Spinal cord (tissue), 10 donors: ENCODE results near the gene SHLD2. TPM values are rescaled to one million over a fixed set of nuclear protein-coding genes. Genes with fewer than 3 reads are reported as not detected.
"Not testable (repeated sequence)": the region's sequence is repeated elsewhere in the genome, so short reads cannot be mapped to it uniquely, and the experiment has no call there.

ENCODE experiments used
- DNase-seq, 6 donors: peaks; one replicate each; pipeline versions ENCODE4 v3.0.0 to v3.0.0-alpha.2; 2013 to 2015; ENCODE audit warnings: low spot score in 6 of 6, low read depth in 4 of 6
- H3K27ac ChIP-seq: one replicate; pipeline ENCODE4 v1.5.1; 2013; ENCODE audit warnings: low read depth, low read length, control low read depth
- H3K27me3 ChIP-seq: one replicate; pipeline ENCODE4 v1.6.1; 2013; ENCODE audit warnings: low read length; ENCODE audit not compliant: control insufficient read depth, insufficient read depth
- H3K36me3 ChIP-seq: one replicate; pipeline ENCODE4 v1.6.1; 2013; ENCODE audit warnings: low read length; ENCODE audit not compliant: control insufficient read depth, insufficient read depth
- H3K4me1 ChIP-seq: one replicate; pipeline ENCODE4 v1.6.1; 2013; ENCODE audit warnings: low read length; ENCODE audit not compliant: control insufficient read depth, insufficient read depth
- H3K4me3 ChIP-seq: one replicate; pipeline ENCODE4 v1.5.1; 2013; ENCODE audit warnings: low read depth, low read length, control low read depth
- H3K9me3 ChIP-seq: one replicate; pipeline ENCODE4 v1.6.1; 2013; ENCODE audit warnings: low read length; ENCODE audit not compliant: control insufficient read depth, insufficient read depth
- WGBS: methylation state at CpG from one replicate; pipeline ENCODE4 v1.1.5; 2013; ENCODE audit warnings: missing lambda C conversion rate; ENCODE audit not compliant: insufficient coverage; 5-methylcytosine and 5-hydroxymethylcytosine counted together
- polyA plus RNA-seq, 2 donors: library from polyadenylated mRNA; unstranded; fragments of 120-200 nt; gene quantifications; one replicate each; pipeline ENCODE4 v1.2.1, GENCODE V29; 2013; ENCODE audit not compliant: insufficient read length in 2 of 2
- total RNA-seq, 2 donors: library from RNA; depleted of rRNA in 1 of 2; stranded (reverse); fragments of 120-200 nt in 1 of 2; fragments of >200 nt in 1 of 2; gene quantifications; one replicate each; pipeline versions ENCODE4 v1.2.3 to v1.2.4, GENCODE V29; 2013 to 2014
- donor health status: healthy.

The SHLD2 gene
- total and polyA plus RNA-seq, 4 donors = 19.0 to 34.6 (median 28.4) TPM

DNA sequence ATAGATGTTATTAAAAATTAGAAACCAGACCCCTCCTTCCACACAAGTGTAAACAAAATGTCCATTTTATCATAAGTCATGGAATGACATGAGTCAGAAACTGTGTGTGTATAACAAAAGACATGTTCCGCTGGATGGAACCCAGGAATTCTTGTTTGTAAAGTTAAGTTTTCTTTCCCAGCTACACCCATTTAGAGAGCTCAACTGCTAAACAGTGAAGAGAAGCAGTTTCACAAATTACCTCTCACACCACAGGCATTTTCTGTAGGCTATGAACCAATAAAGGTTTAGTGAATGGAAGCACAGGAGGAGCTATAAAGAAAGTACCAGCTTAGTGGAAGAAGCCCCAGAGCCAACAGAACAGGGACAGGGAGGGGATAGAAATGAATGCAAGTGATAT lies 12.8 kb upstream of the SHLD2 start:
- H3K27me3 ChIP-seq, H3K4me3 ChIP-seq, H3K9me3 ChIP-seq, H3K36me3 ChIP-seq: not testable (repeated sequence)
- Histone ChIP-seq H3K27ac (peak overlapping the region; percentile 33), H3K4me1 (peaks cover 12% of the 10 kb centered on the region)
- no CpG with 5 or more reads among the region's 1 CpG for WGBS
- peak in 1 of 6 donors; percentile 49 for DNase-seq

DNA sequence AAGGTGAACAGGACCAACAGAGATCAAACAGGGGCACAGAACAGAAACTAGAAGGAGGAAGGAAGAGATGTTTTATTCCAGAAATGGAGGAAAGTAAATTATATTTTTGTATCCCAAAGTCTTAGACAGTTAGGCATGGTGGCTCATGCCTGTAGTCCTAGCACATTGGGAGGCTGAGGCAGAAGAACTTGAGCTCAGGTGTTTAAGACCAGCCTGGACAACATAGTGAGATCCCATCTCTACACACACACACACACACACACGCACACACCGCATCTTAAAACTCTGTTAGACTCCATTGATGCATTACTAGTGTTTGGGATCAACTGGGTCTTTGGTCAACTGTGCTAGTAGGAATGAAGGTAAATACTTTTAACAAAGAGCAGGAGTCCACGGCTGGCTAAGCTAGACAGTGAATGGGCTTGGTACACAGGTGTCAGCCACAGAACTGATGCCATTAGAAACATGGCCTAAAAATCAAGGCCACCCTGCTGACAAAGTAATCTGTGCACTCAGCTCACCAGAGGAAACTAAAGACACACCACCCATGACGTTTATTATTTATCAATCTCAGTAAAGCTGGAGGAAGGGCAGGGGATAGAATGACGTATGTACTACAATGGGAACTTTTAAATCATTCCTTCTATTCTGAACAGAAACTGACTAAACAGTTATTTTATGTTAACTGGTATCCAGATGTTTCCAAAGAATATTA lies 11.3 kb upstream of the SHLD2 start:
- no CpG with 5 or more reads among the region's 5 CpGs for WGBS
- peaks cover 14% of the 10 kb centered on the region for H3K36me3 ChIP-seq
- DNase-seq, H3K27me3 ChIP-seq, H3K9me3 ChIP-seq, H3K4me3 ChIP-seq: not testable (repeated sequence)
- H3K27ac ChIP-seq = peak overlapping the region; percentile 22
- H3K4me1 ChIP-seq = peaks cover 16% of the 10 kb centered on the region

DNA sequence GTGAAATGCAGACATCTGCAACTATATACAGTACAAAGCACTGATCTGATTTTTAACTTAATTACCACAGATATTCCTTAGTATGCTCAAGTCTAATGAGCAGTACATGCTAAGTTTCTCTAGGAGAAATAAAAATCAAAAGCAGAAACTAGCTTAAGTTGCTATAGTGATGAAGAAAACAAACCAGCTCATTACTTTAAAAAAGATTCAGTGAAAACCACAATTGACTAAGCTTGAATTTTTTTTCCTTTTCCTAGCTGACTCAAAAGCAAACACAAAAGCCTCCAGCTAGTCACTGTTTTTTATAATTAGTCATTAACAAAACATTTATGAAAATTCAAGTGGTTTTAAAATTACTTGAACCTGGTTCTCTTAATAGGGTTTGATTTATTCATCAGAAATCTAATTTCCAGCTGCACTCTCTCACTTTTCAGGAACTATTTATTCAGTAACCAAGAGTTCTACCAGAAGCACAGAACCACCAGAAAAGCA lies 10.7 kb upstream of the SHLD2 start:
- Histone ChIP-seq H3K36me3 (peaks cover 14% of the 10 kb centered on the region), H3K27ac (peak overlapping the region; percentile 57), H3K4me1 (peaks cover 16% of the 10 kb centered on the region)
- H3K4me3 ChIP-seq, H3K9me3 ChIP-seq, H3K27me3 ChIP-seq, DNase-seq: not testable (repeated sequence)

DNA sequence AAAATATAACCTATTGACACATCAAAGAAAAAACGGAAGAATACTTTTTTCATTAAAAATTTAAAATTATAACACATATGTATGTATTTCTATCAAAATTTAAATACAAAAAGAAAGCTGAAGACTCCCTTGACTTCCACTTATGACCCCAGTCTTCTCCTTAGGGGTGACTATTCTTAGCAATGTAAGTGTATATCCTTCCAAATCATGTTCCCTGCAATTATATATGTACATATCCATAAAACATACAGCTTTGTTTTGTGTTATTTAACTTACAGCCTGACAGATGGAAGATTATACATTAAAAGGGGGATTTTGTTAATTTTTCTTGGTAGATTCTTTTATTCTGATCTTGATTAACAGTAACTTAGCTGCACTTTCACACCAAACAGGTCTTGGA lies 9.5 kb upstream of the SHLD2 start:
- DNase-seq = no peak
- no CpG with 5 or more reads among the region's 1 CpG for WGBS
- Histone ChIP-seq H3K9me3 (no peaks in the 10 kb centered on the region), H3K27ac (peak overlapping the region; percentile 25), H3K4me3 (no peak overlapping the region), H3K27me3 (no peaks in the 10 kb centered on the region), H3K36me3 (peaks cover 10% of the 10 kb centered on the region), H3K4me1 (peaks cover 16% of the 10 kb centered on the region)

DNA sequence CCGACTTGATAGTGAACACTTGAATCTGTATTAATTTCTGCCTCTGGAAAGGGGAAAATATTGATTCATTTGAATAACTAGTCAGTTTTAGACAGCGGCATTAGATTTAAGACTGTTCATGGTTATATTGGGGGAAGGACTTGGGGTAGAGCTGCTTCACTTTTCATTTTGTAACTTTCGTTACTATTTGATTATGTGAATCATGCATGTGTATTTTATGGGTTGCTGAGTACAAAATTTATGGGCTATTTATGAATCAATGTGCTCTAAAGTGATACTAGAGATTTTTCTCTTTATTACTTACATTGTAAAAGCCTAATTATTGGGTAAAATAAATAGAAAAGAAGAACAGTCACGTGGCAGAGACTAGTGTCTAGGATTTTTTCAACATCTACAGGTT lies 5.3 kb upstream of the SHLD2 start:
- Histone ChIP-seq H3K27me3 (no peaks in the 10 kb centered on the region), H3K4me1 (peaks cover 14% of the 10 kb centered on the region), H3K4me3 (no peak overlapping the region), H3K27ac (no peak overlapping the region), H3K36me3 (peaks cover 10% of the 10 kb centered on the region), H3K9me3 (no peaks in the 10 kb centered on the region)
- DNase-seq = no peak
- 100% methylated on average over 1 of the region's 4 CpGs for WGBS

DNA sequence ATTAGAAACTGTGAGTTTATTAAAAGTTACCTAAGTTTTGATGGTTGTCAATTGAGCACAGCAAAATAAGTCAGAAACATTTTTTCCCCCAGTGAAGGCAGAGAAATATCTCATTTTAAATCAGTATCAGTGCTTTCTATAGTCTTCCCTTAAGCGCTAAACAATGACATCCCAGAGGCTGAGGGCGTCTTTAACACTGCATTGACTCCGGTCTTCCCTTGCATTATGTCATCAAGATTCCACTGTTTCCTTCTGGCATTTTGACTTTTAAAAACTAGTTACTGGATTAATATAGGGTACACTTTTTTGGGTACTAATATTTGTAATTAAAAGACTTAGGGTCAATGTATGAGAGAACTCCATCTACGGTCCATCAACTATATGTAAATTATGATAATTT lies 4.2 kb upstream of the SHLD2 start:
- H3K9me3 ChIP-seq = no peaks in the 10 kb centered on the region
- no peak for DNase-seq
- peaks cover 10% of the 10 kb centered on the region for H3K36me3 ChIP-seq
- 33% methylated on average over 1 of the region's 4 CpGs for WGBS
- peaks cover 13% of the 10 kb centered on the region for H3K4me1 ChIP-seq
- H3K4me3 ChIP-seq = peak overlapping the region; percentile 6
- H3K27me3 ChIP-seq = no peaks in the 10 kb centered on the region
- no peak overlapping the region for H3K27ac ChIP-seq

DNA sequence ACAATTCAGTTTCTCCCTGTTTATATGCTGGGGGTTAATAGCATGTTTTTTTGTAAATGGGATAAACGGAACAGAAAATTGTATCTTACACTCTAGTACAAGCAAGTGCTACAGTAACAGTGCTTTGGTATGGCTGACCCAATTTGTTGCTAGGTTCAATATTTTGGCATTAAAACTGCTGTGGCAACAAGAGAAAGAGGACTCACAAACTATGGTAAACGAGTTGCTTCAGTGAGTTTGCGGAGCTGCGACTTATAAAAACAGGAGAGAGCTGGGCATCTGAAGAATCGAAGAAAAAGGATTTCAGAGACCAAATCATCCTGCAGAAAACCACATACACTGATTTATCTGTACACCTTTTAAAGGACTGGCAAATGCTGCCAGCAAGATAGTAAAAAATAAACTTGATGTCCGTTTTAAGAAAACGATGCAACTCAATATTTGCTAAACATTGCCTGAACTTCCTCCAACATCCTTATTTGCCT lies 2.6 kb upstream of the SHLD2 start:
- no peaks in the 10 kb centered on the region for H3K9me3 ChIP-seq
- peak in 2 of 6 donors; percentile 52 to 54 for DNase-seq
- H3K4me3 ChIP-seq = peak overlapping the region; percentile 80
- WGBS = 20% methylated on average over 1 of the region's 7 CpGs
- peak overlapping the region; percentile 87 for H3K27ac ChIP-seq
- peaks cover 6% of the 10 kb centered on the region for H3K36me3 ChIP-seq
- H3K4me1 ChIP-seq = peaks cover 15% of the 10 kb centered on the region
- H3K27me3 ChIP-seq = no peaks in the 10 kb centered on the region

DNA sequence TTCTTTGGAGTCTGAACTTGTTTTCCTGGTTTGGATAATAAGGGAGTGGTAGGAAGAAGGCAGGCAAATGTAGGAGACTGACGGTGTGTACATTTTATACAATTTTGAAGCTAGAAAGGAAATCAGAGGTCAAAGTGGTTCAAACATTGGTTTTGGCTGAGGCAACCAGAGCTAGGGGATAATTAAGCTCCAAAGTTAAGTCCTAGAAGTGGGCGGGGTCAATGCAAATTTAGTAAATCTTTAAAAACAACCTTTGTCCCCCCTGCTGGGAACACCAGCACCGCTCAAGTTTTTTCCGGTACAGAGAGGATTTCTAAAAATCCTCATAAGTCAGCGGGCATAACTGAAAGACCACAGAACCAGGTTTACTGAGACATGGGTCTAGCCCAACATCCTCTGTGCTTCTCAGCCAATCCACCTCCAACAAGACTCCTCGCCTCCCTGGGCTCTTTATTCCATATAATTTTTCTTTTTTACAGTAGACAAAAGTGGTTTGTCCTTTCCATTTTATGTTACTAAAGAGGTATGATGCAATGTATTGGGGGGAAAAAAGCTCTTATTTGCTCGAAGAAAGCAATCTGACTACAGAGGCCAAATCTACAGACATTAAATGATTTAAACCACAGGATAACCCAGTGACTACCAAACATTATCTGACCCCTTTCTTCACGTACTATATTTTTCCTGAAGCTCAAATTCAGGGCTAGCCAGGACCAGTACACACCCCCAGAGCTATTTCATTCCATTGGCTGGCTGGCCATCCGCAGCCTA lies 2.0 kb upstream of the SHLD2 start:
- H3K27ac ChIP-seq = peak overlapping the region; percentile 87
- H3K4me1 ChIP-seq = peaks cover 11% of the 10 kb centered on the region
- H3K36me3 ChIP-seq = no peaks in the 10 kb centered on the region
- H3K27me3 ChIP-seq = no peaks in the 10 kb centered on the region
- H3K9me3 ChIP-seq = no peaks in the 10 kb centered on the region
- peak in 2 of 6 donors; percentile 56 to 59 for DNase-seq
- WGBS = 0% methylated on average over 4 of the region's 9 CpGs
- peak overlapping the region; percentile 80 for H3K4me3 ChIP-seq

DNA sequence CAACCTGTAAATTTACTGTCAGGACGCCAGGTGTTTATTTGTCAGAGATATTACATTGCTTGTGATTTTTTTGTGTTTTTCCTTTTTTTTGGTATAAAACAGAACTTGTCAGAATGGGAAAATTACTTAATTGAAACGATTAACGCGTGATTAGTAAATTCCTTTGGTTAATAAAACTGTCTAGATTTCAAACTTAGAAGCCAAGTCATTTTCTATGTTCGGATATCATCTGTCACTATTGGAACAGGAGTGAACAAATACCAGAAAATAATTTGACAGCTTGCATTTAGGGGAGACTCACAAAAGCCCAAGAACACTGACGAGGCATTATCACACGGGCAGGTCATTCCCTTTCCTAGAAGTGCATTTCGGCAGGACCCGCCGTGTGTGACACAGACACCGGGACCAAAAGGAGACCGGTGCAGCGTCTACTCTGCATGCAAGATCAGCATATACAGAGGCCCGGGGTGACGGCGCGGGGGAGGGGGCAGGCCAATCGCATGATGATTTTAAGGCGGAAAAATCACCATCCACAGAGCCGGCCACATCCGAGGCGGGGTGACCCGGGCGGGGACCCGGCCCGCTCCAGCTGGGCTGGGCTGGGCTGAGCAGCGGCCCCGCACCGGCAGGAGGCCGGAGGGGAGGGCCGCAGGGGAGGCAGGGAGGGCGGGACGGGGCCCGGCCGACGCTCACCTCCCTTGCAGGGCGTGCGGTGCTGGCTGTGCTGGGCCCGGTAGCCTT lies 1.2 kb upstream of the SHLD2 start:
- DNase-seq = peak in 3 of 6 donors; percentile 43 to 81 (median 71)
- Histone ChIP-seq H3K4me3 (peak overlapping the region; percentile 80), H3K9me3 (no peaks in the 10 kb centered on the region), H3K36me3 (peaks cover 2% of the 10 kb centered on the region), H3K4me1 (peaks cover 11% of the 10 kb centered on the region), H3K27me3 (no peaks in the 10 kb centered on the region), H3K27ac (peak overlapping the region; percentile 87)
- WGBS = 0% methylated on average over 28 of the region's 39 CpGs
